DOHH2 (cell line): ENCODE results near the gene KRT74.

Experiments used
- EZH2phosphoT487 ChIP-seq: fragments of 200-600 bp; sonication (generic); IDR thresholded peaks from 2 replicates; pipeline ENCODE4 v1.6.1; 2017; ENCODE audit warnings: borderline replicate concordance, mild to moderate bottlenecking, antibody characterized with exemption, low read length, moderate library complexity, mixed read lengths
- TF ChIP-seq, protein P1 (sequence below): fragments of 200-600 bp; sonication (generic); IDR thresholded peaks from one replicate; pipeline ENCODE4 v1.5.1; 2014; ENCODE audit warnings: antibody characterized with exemption, mild to moderate bottlenecking, low read depth, low read length; ENCODE audit not compliant: poor library complexity, severe bottlenecking

DNA sequence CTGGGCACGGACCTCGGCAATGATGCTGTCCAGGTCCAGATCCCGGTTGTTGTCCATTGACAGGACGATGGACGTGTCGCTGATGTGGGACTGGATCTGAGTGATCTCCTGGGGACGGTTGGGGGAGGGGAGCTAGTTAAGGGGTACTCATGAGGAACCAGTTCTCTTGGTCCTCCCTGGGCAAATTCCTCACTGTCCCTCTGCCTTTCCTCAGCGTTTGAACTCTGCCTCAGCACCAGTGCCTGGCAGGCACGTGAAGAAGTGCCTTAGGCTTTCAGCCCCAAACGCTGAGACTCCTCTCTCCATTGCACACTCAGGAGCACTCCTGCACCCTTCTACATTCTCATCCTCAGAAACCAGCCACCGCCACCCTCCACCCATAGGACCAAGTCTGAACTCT, 17.9 kb upstream of the KRT74 start:
- TF ChIP-seq, protein P1, sequence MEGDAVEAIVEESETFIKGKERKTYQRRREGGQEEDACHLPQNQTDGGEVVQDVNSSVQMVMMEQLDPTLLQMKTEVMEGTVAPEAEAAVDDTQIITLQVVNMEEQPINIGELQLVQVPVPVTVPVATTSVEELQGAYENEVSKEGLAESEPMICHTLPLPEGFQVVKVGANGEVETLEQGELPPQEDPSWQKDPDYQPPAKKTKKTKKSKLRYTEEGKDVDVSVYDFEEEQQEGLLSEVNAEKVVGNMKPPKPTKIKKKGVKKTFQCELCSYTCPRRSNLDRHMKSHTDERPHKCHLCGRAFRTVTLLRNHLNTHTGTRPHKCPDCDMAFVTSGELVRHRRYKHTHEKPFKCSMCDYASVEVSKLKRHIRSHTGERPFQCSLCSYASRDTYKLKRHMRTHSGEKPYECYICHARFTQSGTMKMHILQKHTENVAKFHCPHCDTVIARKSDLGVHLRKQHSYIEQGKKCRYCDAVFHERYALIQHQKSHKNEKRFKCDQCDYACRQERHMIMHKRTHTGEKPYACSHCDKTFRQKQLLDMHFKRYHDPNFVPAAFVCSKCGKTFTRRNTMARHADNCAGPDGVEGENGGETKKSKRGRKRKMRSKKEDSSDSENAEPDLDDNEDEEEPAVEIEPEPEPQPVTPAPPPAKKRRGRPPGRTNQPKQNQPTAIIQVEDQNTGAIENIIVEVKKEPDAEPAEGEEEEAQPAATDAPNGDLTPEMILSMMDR: no peak
- TF ChIP-seq EZH2phosphoT487: no peak
